Stimulated activated CD4-positive, alpha-beta T cell treated with anti-CD3 and anti-CD28 coated beads, Interleukin-12 subunit alpha, Interleukin-12 subunit beta, amount 100 ng/mL, for 4 hours (primary cell): Measurements from ENCODE around the gene ALX4.

Source experiments
- DNase-seq: peaks from one replicate; pipeline ENCODE4 v3.0.0-alpha.2; 2020

Gene ALX4

DNA sequence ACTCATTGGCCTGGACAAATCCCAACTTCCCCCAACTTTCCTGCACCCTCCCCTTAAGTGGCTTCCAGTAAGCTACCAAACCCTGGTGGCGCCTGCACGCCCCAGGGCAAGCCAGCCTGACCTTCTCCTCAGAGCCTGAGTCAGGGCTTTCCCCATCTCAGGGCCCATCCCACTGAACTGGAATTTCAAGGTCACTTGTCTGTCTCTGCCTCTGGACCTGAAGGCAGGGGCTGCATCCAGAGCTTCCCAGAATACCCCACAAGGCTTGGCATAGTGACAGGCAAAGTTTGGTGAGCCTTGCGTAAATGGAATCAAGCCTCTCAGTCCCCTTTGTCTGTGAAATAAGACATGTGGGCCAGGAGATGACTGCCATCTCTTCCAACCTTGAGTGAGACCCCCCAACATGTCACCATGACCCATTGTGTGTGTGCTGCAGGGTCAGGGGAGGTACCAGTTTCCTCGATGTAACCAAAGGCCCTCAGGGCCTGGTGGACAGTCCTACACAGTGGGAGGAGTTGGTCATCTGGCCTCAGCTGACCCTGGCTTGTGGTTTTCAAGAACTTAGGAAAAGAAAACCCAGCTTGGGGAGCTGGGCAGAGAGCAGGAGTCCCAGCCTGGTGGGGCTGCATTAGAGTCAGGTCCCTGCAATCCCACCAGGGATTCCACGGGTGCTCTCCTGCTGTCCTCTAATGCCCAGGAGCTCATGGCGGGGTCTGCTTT lies 8.9 kb downstream of the ALX4 start:
- no peak for DNase-seq

DNA sequence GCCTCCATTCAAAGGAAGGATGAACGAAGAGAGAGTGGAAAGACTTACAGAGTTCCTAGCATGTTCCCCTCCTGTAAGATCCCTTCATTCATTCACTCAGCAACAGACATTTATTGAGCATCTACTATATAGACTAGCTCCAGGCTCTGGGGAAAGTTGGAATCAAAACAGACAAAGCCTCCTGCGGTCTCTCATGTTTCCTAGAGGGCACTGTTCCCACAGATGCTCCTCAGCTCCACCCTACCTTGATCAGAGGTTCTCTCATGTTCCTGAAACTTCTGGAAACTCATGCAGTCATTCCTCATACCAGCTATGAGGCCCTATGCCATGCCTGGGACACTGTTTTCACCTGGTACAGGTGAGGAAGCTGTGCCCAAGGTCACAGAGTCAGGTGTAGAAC lies 11.1 kb downstream of the ALX4 start:
- no peak for DNase-seq

DNA sequence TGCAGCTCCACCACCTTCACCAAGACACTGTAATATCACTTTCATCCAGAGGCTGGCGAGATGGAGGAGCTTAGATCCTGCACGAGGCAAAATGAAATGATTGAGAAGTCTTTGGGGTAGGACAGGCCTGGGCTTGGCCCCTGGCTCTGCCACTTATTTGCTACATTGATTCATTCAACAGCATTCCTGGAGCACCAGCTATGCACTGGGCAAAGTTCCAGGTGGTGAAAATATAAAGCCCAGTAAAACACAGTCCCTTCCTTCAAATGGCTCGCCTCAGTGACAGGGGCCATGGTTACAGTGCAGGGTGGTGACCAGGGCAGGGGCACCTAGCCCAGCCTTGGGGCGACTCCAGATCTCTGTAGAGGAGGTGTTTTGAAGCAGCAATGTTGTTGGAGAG lies 19.7 kb downstream of the ALX4 start:
- no peak for DNase-seq

DNA sequence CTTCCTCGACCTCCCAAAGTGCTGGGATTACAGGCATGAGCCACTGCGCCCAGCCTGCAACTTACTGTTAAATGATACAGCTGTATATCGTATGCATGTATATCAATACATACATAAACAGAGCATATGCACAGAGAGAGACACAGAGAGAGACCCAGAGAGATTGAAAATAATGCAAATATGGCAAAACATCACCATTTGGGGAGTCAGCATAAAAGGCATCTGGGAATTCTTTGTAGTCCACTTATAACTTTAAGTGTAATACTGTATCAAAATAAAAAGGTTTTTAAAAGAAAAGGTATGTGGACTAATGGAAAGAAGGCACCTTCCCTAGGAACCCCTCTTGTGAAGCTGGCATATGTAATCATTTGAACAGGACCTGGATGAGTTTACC lies 21.8 kb downstream of the ALX4 start:
- no peak for DNase-seq

DNA sequence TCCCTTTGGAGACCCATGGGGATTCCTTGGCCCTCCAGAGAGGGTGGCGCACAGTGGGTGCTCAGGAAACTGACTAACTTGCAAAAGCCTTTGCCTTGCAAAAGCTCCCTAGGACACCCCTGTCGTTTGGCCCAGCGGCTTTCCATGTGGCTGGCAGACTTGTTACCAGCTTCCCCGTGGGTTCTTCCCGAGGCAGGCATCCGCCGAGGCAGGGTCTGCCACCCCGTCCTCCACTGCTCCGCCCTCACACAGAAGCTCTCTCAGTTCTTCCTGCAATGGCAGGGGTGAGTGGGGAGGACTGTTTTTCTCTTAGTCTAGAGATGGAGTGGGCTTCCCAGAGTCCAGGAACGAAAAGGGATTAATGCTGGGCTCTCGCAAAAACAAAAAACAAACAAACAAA lies 23.0 kb downstream of the ALX4 start:
- no peak for DNase-seq

DNA sequence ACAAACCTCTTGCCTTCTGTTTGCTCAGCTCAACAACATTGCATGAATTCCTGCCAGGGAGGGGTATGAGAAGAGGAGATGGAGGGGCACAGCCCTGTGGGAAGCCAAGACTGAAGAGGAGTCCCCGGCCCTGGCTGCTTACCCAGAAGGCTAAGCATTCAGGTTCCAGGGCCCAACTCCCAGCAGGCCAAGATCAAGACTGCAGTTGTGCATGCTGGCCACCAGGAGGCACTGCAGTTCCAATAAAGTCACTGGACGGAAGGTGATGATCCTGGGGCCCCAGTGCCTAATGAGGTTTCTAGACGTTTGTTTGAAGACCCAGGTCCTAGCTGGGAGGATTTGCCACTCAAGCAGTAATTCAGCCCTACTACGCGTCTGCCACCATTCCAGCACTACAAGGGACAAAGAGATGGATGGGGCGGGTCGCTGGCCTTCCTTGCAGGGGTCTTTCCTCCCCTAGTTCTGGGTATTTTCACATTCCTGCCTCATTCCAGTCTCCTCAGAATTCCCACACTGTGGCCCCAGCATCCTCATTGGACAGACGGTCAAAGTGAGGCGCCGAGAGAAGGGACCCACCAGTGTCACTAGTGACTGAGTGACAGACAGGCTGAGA lies 23.6 kb downstream of the ALX4 start:
- peak; percentile 55 for DNase-seq

DNA sequence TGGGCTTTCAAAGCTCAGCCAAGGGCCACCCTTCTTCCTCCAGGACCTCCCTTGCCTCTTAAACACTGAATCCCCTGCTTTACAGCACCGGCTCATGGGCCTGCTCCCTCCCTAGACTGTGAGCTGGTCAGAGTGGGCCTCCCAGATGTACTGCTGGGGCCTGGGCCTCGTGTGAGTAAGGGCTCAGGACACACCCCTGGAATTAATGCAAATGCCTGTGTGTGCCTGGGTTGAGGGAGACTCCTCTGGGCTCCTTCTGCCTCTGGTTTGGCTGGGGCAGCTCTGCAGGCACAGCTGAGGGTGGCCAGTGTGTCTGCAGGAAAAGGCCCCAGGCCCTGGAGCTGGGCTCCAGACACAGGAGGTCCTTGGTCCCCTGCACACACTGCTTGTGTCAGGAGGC lies 24.2 kb downstream of the ALX4 start:
- no peak for DNase-seq

DNA sequence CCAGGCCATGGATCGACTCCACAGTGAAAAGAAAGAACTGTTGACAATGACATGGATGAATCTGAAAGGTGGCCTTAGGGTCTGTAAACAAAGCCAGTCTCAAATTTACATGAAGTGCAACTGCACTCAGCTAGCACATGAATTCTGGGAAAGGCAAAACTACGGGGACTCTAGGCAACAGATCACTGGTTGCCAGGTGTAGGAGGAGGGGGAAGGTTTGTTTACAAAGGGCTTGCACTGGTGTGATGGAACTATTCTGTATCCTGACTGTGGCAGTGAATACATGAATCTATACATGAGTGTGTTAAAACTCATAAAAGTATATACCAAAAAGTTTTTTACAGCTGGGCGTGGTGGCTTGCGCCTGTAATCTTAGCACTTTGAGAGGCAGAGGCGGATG lies 27.3 kb downstream of the ALX4 start:
- DNase-seq, result no peak

DNA sequence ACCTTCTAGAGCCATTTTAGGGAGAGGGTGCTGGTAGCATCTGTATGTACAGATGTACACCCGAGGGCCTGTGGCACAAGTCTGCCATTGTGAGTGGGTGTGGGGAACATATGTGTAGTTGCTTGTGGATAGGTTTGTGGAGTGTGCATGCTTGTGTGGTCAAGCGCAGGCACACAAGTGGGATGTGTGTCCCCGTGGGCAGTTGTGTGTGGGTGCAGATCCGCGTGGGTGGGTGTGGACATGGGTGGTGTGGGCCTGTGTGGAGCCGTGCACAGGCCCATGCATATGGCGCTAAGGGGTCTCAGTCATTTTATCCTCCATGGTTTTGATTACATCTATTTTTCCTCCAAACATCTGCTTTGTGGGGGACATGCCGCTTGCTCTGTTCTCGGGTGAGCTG lies 28.8 kb downstream of the ALX4 start:
- no peak for DNase-seq

DNA sequence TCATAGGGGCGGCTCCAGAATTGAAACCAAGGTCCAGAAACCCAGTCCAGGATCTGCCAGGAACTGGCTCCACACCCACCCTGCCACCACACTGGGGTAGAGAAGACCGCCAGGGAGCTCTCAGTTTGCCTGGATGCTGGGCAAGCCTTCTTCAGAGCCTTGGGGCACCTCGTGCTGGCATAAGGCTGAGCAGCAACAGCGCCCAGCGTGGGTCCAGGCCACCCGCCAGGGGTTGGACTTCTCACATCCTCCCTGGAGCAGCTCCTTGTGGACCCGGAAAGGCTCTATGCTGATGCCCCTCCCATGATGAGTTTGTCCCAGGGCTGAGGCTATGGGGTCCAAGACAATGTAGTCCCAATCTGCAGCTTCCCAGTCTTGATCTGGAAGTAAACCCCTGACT lies 29.7 kb downstream of the ALX4 start:
- no peak for DNase-seq

DNA sequence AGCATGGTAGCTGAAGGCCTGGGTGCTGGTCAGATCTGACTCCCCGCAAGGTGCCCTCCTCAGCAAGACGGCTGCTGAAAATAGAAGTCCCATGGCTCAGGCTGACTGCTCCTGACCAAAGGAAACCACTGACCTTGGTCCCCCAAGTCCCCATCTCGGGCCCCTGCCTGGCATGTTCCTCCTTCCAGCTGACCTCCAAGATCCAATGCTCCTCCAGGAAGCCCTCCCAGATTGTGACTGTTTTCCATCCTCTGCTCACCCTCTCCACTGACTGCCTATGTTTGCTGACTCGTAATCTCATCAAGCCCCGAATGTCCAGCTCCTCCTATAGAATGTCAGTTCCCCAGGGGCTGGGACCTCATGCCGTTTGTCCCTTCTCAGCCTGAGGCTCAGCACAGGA lies 30.5 kb downstream of the ALX4 start:
- no peak for DNase-seq

DNA sequence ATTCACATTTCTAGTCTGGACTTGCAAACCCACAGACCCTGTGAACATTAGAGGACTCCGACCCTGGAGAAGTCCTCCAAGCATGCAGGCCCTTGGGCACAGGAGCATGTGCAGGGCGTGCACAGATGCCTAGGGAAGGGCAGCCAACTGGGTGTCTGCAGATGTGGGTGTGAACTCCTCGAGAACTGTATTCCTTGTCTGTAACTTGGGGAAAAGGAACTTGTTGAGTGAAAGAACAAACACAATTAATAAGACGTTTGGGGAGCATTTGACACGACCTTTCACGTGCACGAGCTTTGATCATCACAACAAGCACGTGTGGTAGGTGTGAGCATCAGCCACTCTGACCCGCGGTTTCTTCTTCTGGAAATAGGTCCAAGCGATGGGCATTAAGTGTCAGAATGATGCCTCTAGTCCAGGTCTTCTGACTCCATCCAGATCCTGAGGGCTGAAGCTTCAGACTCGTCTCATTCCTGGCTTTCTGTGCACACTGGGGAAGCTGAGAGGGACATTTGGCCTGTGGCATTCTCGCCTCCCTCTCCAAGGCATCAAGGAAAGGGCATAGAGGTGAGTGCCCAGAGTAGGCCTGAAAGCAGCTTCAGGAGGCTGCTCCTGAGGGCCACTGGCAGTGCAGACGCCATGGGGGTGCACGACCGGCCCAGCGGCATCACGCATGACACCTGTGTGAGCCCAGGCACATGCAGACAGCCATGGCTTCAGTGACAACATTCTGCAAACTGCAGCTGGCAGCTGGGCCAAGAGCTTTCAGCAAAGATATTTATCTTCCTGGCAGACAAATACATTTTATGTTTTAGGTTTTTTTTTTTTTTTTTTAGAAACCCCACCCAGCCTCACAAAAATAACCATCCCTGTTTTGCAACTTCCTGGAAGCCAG lies 32.5 kb downstream of the ALX4 start:
- DNase-seq, result no peak

DNA sequence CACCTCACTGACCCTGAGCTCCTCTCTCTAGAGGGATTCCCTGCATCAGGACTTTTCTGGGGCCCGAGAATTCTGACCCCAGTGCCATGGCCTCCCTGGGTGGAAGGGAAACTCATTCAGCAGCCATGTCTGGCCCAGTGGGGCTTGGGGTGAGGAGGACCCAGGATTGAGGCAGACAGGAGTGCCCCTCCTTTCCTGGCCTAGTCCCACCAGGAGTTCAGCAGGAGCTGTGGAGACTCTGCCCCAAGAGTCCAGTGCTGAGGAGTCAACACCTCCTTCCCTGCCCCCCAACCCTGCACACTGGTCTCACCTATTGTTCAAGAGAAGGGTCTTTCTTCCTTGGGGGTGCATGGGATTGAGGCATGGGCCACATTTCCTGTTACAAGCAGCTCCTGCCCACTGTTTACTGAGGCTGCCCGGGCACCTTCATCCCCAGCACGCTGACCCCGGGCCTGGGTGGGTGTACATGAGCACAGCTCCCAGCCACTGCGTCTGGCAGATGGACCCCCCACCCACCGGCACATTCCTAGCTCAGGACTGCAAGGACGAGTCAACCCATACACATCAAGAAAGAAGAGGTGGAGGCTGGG lies 33.9 kb downstream of the ALX4 start:
- no peak for DNase-seq

DNA sequence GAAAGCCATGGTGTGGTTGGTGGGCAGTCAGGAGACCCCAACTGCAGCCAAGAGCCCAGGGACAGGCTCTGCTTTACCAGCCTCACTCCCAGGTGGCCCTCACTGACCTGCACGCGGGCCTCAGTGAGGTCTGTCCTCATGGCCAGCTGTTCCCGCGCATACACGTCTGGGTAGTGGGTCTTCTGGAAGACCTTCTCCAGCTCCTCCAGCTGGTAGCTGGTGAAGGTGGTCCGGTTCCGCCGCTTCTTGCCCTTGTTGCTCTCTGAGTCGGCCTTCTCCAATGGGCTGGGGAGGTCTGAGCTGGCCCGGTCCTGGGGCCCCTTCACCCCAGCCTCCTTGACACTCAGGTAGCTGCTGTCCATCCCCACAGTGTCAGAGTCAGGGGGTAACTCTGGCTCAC lies 34.7 kb downstream of the ALX4 start:
- no peak for DNase-seq

DNA sequence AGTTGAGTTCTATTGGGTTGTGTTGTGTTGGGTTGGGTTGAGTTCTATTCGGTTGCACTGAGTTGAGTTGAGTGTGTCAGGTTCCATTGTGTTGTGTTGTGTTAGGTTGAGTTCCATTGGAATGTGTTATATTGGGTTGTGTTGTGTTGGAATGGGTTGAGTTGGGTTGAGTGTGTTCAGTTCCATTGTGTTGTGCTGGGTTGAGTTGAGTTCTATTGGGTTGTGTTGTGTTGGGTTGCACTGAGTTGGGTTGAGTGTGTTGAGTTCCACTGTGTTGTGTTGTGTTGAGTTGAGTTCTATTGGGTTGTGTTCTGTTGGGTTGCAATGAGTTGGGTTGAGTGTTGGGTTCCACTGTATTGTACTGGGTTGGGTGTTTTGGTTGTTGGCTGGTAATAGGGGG lies 35.5 kb downstream of the ALX4 start:
- DNase-seq, result no peak

DNA sequence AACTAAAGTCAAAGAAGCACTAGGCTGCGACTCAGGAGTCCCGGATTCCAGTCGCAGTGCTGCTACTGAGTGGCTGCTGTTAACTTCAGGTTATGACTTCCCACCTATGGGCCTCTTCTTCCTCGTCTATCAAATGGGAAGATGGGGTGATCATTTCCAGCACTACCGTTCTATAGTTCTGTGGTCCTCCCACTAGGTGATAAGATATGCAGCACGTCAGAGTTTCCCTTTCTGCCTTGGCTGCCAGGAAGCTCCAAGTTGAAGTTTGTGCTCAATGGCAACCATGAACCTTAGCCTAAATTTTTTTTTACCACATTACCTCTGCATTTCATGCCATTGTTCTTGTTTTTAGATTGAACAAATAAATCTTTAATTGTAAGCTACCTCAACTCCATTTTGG lies 38.7 kb downstream of the ALX4 start:
- DNase-seq, result no peak

DNA sequence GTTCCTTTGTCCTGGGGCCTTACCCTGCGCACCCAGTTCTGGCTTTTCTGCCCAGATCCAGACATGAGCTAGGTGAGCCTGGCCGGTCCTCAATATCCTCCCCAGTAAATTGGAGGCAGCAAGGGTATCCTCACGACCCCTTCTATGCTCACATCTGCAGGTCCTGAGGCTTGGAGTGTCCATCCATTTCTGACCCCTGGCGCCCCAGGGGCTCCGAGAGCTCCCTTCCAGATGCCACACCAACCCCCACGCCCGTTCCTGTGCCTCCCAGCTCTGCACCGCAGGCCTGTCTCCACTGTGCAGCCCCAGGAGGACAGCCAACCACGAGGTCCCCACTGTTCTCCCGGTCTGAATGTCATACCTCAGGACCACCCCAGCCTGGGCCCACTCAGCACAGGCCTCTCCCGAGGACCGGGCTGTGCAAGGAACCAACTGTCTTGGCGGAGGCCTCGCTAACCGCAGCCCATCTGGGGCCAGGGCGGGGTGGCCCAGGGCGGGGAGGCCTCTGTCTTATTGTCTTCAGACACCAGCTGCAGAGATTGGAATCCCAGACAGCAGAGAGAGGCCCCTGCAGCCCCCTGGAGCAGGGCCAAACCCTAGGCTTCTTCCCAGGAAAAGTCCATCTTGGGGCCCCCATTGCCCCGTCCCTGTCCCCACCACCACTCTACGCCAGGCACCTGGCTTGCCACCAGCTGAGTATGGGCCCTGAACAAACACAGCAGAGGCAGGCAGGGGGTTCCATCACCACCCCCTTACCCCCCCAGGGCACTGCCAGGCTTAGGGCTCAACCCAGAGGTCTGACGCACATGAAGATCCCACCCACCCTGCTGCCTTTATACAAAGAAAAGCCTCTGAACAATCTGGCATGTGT lies 39.3 kb downstream of the ALX4 start:
- DNase-seq, result no peak

DNA sequence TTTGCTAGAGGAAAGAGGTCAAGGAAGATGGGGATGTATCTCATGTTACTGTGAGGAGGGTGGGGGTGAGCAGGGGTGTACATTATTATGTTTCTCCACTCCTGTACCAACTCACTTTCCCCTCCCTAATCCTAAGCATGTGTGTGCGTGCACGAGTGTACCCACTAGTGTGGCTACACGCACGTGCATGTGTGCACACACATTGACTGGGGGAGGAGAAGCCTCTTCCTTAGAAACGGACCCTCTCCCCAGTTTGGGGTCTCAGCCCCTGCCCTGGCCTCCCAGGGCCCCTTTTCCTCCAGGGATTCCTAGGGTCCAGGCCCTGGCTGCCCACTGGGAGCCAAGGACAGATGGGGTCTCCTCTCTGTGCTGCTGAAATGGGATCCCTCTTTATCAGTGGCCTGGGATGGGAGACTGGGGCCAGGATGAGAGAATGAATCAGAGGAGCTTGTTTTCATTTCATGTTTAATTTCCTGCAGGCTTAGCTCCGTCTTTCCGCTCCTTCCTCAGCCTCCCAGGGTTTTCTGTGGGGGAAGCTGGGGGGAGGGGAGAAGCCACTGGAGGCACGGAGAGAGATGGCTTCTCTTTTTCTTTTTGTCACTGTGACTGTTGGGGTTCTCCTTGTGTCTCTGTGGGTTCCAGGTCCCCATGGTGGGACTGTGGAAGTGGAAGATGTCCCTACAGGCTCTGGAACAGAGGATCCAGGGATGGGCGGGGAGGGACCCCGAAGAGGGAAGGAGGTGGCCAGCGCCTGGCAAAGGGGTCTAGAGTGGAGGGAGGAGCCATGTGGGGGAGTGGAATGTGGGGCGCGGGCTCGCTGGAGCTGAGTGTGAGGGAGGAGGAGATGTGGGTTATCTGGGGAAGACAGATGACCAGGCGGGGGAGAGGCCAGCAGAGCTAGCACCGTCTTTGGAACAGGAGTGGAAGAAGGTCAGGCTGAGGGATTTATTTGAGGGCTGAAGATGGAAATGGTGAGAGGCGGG lies 40.3 kb downstream of the ALX4 start:
- no peak for DNase-seq

DNA sequence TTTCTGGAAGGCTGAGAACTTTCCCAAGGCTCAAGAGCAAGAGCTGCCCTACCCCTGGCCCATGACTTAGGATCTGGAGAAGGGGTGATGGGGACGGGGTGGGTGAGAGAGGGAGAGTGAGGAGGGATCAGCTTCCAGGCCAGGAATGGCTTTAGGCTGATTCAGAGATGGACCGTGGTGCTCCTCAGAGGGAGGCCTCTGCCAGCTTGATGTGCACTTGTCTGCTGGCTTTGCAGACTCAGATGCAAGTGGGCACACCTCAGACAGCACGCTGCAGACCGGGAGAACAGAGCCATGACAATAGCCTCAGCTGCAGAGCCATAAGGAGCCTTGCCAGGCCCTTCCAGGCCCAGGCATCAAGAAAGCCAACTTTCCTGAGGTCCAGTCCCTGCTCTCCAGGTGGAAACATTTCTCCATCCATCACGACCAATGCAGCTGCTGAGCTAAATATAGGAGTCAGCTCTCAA lies 41.3 kb downstream of the ALX4 start:
- no peak for DNase-seq

DNA sequence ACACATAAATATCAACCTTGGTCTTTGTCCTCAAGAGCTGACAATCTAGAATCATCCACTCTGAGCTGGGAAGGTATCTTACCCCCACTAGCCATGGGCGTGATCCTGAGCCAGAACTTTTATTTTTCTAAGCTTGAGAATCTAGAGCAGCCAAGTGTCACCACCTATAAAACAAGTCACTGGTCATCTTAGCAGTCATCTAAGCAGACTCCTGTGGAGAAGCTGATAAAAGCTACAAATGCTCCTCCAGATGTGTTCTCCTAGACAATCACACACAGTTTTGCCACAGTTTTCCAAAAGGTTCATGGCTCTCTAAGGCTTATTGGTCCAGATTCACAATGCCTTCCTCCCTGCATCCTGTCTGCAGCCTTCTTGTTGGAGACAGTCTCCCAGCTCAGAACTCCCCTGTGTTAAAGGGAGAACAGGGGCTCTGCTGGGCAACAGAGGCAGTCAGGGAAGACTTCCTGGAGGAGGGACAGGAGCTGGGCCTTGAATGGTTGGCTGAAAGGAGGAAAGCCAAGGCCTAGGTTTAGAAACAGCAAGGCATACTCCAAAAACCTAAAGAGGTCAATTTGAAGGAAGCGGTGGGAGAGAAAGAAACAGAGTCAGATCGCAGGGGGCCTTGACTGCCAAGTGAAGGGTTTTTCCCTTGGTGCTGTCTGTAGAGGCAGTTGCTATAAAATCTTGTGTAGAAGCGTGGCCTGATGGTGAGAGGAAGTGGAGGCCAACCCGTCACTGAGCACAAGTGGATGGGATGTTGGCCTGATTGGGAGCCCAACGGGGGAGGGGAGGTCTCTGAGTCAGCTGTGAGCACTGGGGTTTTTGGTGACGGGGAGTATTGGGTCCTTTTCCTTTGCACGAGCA lies 42.0 kb downstream of the ALX4 start:
- DNase-seq, result no peak
